ENCODE results near the gene ATP9B.

The ATP9B gene

DNA sequence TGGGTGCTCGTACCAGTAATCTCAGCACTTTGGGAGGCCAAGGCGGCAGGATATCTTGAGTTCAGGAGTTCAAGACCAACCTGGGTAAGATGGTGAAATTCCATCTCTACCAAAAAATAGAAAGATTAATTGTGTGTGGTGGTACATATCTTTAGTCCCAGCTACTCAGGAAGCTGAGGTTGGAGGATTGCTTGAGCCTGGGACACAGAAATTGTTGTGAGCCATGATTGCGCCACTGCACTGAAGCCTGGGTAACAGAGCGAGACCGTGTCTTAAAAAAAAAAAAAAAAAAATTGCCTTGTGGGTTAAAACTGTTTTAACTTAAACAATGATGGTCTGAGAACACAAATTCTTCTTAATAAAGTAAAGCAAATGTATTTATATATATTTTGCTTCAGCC is 49.6 kb downstream of the ATP9B start:
- no peak for DNase-seq (ENCODE audit: low spot score)
- TF ChIP-seq, protein P1, sequence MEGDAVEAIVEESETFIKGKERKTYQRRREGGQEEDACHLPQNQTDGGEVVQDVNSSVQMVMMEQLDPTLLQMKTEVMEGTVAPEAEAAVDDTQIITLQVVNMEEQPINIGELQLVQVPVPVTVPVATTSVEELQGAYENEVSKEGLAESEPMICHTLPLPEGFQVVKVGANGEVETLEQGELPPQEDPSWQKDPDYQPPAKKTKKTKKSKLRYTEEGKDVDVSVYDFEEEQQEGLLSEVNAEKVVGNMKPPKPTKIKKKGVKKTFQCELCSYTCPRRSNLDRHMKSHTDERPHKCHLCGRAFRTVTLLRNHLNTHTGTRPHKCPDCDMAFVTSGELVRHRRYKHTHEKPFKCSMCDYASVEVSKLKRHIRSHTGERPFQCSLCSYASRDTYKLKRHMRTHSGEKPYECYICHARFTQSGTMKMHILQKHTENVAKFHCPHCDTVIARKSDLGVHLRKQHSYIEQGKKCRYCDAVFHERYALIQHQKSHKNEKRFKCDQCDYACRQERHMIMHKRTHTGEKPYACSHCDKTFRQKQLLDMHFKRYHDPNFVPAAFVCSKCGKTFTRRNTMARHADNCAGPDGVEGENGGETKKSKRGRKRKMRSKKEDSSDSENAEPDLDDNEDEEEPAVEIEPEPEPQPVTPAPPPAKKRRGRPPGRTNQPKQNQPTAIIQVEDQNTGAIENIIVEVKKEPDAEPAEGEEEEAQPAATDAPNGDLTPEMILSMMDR (IDR thresholded peaks at IDR 0.05; ENCODE audit: borderline replicate concordance, control extremely low read depth, extremely low read depth, insufficient read depth, missing control alignments) = no peak
- in situ Hi-C loops (cut with MboI; ENCODE audit: low sequenced_read_pairs, unreplicated experiment) = no loop called here

DNA sequence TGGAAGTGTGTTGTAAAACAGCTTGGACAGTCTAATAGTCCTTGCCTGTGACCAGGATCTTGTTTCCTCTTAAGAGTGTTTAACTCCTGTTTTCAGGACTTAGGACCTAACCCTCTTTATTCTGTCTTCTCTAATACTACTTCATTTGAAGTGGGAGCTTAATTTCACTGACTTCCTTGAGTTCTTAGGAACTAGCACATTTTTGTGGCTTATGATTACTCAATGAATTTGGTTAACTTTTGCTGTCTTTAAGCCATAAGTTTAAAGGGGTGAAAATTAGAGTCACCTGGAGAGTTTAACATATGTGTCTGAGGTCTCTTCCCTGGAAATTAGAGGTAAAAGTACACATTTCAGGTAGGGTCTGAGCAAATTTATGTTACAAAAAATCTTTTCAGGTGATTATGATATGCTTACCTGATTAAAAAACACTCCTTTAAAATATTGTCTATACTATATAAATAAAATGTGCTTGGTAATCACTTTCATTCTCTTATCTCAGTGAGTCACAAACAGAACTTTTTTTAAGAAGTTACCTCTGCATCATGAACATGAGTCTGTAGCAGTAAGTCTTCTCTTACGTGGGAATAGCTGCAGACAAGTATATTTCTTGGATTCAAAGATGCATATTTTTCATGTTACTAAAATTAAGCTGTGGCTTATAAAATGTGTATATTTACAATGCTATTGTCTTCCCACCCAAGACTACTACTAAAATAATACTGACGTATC is 52.7 kb downstream of the ATP9B start:
- DNase-seq (ENCODE audit: low spot score) = no peak
- TF ChIP-seq, protein P1 (IDR thresholded peaks at IDR 0.05; ENCODE audit: borderline replicate concordance, control extremely low read depth, extremely low read depth, insufficient read depth, missing control alignments) = no peak
- in situ Hi-C loops (cut with MboI; ENCODE audit: low sequenced_read_pairs, unreplicated experiment) = no loop called here

DNA sequence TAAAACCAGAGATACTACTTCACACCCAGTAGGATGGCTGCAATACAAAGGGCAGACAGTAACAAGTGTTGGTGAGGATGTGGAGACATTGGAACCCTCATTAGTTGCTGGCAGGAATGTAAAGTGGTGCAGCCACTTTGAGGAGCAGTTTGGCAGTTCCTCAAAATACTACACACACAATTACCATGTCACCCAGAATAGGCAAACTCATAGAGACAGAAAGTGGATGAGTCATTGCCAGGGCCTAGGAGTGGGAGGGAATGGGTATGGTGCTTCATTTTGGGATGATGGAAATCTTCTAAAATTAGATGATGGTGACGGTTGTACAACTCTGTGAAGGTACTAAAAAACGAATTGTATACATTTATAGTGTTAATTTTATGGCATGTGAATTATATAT is 54.8 kb downstream of the ATP9B start:
- in situ Hi-C loops (cut with MboI; ENCODE audit: low sequenced_read_pairs, unreplicated experiment) = no loop called here
- TF ChIP-seq, protein P1 (IDR thresholded peaks at IDR 0.05; ENCODE audit: borderline replicate concordance, control extremely low read depth, extremely low read depth, insufficient read depth, missing control alignments) = no peak
- DNase-seq (ENCODE audit: low spot score) = no peak

DNA sequence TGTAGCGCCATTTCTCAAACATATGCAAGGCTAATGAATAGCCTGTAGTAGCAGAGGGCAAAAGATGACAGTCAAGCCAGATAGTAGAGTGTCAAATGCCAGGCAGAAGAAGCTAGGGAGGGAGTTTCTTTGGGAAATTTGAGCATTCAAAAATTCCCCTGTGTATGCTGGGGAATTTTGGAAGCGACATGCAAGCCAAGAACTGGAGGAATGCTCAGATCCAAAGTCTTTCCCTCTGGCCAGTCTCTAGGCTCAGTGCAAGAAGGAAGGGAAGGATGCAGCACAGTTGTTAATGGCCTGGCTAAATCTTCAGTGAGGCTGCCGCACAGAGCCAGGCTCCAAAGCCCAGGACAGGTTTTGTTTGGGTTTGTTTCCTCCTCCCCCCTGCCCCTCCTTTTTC is 59.9 kb downstream of the ATP9B start:
- in situ Hi-C loops (cut with MboI; ENCODE audit: low sequenced_read_pairs, unreplicated experiment) = loop anchor here (25.0 kb wide), 1 partner anchor 92 kb away; no protein-coding TSS in a partner anchor
- DNase-seq (ENCODE audit: low spot score) = no peak
- TF ChIP-seq, protein P1 (IDR thresholded peaks at IDR 0.05; ENCODE audit: borderline replicate concordance, control extremely low read depth, extremely low read depth, insufficient read depth, missing control alignments) = no peak

DNA sequence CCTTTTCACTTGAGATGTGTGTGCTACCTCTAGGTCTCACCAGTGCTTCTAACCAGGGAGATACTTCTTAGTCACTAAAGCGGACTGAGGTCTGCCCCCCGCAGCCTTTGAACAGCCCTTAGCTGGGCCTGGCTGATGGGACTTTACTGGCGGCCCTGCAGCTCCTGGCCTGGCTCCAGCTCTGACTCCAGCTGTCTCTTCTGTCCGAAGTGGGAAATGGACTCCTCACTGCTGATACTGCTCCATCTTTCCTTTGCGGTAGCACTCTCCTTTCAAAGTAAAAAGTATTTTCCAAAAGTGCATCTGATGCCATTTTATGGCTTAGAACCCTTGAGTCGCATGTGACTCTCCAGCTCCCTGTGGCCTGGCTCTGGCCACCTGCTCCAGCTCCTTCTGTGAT is 64.5 kb downstream of the ATP9B start:
- DNase-seq (ENCODE audit: low spot score) = no peak
- in situ Hi-C loops (cut with MboI; ENCODE audit: low sequenced_read_pairs, unreplicated experiment) = loop anchor here (25.0 kb wide), 1 partner anchor 96 kb away; no protein-coding TSS in a partner anchor
- TF ChIP-seq, protein P1 (IDR thresholded peaks at IDR 0.05; ENCODE audit: borderline replicate concordance, control extremely low read depth, extremely low read depth, insufficient read depth, missing control alignments) = no peak

DNA sequence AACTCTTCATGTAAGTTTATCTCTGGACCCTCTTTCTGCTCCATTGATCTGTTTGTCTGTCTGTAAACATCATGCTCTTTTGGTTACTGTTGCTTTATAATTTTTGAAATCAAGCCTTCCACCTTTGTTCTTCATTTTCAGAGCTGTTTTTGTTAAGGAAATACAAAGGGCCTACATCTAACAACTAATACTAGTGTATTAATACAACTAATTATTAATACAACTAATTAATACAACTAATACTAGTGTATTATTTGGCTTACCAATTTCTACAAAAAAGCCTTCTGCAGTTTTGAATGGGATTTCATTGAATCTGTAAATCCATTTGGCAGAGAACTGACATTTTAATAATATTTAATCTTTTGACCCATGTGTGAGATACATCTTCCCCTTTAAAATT is 66.7 kb downstream of the ATP9B start:
- no peak for DNase-seq (ENCODE audit: low spot score)
- in situ Hi-C loops (cut with MboI; ENCODE audit: low sequenced_read_pairs, unreplicated experiment) = loop anchor here (25.0 kb wide), 1 partner anchor 99 kb away; no protein-coding TSS in a partner anchor
- TF ChIP-seq, protein P1 (IDR thresholded peaks at IDR 0.05; ENCODE audit: borderline replicate concordance, control extremely low read depth, extremely low read depth, insufficient read depth, missing control alignments) = no peak

Data from GM13976 (cell line).